ENCODE results near the gene SLC25A10.

GRCh38 chr17:81681672-81682071 is 30.4 kb upstream of the SLC25A10 start:
- TF ChIP-seq, protein P1, sequence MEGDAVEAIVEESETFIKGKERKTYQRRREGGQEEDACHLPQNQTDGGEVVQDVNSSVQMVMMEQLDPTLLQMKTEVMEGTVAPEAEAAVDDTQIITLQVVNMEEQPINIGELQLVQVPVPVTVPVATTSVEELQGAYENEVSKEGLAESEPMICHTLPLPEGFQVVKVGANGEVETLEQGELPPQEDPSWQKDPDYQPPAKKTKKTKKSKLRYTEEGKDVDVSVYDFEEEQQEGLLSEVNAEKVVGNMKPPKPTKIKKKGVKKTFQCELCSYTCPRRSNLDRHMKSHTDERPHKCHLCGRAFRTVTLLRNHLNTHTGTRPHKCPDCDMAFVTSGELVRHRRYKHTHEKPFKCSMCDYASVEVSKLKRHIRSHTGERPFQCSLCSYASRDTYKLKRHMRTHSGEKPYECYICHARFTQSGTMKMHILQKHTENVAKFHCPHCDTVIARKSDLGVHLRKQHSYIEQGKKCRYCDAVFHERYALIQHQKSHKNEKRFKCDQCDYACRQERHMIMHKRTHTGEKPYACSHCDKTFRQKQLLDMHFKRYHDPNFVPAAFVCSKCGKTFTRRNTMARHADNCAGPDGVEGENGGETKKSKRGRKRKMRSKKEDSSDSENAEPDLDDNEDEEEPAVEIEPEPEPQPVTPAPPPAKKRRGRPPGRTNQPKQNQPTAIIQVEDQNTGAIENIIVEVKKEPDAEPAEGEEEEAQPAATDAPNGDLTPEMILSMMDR (IDR thresholded peaks at IDR 0.05): no peak
- TF ChIP-seq POLR2A (IDR thresholded peaks at IDR 0.05): no peak
